Epithelial cell of proximal tubule (primary cell): ENCODE data around the gene IGSF3. TPM values are rescaled to one million over a fixed set of nuclear protein-coding genes. Genes with fewer than 3 reads are reported as not detected.

ENCODE experiments used
- DNase-seq: peaks from one replicate; pipeline ENCODE4 v3.0.0-alpha.2; 2011; ENCODE audit warnings: low read depth
- H3K4me3 ChIP-seq: 2 replicates; pipeline ENCODE4 v1.5.1; 2011; ENCODE audit warnings: low read depth, mild to moderate bottlenecking, low read length
- CTCF ChIP-seq: conservative IDR thresholded peaks from 2 replicates; pipeline ENCODE4 v1.5.1; 2012; ENCODE audit warnings: low read depth, mild to moderate bottlenecking, low read length
- total RNA-seq: library from RNA; depleted of rRNA; stranded (reverse); fragments of >200 nt; gene quantifications from 2 replicates; pipeline ENCODE4 v1.2.3, GENCODE V29; 2015

IGSF3 gene
- total RNA-seq, 1 donor from 2014 or later, result 21.4 TPM

DNA sequence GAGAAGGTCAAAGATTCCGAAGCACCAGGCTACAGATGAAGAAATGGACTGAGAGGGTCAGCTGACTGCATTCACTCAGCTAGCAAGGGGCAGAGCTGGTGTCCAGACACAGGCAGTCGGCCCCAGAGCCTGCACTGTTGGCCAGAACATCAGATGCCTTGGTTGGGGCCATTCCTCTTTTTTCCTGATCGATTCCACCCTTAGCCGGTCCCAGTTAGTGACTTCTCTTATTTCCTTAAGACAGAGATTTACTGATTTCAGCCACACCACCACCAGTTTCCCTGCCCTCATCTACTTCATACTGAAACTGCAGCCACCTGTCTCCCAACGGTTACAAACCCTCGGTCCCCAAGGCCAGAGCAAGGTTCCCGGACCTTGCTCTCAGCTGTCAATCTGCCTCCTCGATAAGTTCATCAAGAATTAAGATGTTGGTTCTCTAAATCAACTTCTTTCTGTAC is 108.2 kb downstream of the IGSF3 start:
- no peak overlapping the region for H3K4me3 ChIP-seq
- TF ChIP-seq CTCF, result no peak
- no peak for DNase-seq

- no peak for TF ChIP-seq CTCF
- no peak for DNase-seq
- no peak overlapping the region for H3K4me3 ChIP-seq
Observed at GRCh38 chr1:116558571-116558970, 109.0 kb downstream of the IGSF3 start.

DNA sequence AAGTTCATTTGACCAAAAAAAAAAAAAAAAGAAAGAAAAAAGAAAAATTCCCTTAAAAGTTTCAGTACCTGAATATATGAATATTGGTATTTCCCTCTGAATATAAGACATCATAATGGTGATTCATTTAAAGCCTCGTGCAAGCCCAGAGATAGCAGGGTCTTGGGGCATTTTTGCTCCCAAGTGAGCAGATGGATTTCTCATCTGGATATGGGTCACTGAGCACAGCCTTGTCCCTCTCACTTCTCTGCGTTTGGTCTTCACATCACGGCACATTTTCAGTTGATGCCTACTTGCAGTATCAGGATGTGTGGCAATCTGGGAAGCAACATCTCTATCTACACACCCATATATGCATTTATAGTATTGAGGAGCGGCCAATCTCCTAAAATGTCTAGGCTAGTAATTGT is 109.4 kb downstream of the IGSF3 start:
- TF ChIP-seq CTCF, result no peak
- no peak for DNase-seq
- H3K4me3 ChIP-seq, result no peak overlapping the region

DNA sequence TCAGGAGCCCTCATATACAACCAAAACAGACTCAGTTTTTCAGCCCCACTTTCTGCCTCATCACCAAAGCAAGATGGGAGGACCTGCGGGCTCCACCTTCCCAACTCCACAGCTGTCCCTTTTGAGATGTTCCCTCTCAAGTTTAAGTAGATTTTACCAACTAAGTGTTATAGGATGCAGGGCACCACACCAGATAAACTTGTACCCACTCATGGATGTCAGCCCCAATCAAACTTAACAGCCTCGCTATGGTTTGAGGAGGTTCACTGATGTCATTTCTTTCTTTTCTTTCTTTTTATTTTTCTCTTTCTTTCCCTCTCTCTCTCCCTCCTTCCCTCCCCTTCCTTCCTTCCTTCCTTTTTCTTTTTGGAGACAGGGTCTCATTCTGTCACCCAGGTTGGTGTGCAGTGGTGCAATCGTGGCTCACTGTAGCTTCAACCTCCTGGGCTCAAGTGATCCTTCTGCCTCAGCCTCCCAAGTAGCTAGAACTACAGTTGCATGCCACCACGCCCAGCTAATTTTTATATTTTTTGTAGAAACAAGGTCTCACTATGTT is 110.1 kb downstream of the IGSF3 start:
- TF ChIP-seq CTCF, result no peak
- no peak overlapping the region for H3K4me3 ChIP-seq
- DNase-seq, result no peak

GRCh38 chr1:116556289-116557006 is 111.1 kb downstream of the IGSF3 start:
- no peak for TF ChIP-seq CTCF
- H3K4me3 ChIP-seq, result no peak overlapping the region
- DNase-seq, result peak; percentile 92

DNA sequence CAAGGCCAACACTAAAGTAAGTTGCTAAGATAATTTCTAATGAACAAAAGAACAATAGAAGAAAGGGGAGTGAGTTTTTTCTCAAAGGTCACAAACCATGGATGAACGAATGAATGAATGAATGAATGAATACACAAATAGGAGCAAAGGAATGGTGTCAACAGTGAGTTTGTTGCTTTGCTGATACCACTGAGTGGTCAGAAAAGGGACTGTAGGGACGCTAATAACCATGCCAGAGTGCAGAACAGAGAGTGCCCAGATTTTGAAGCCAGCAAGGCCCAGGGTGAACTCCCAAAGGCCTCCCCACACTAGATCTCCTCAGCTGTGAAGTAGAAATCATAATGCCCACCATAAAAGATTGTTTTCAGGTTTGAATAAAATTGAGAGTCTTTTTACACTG is 112.6 kb downstream of the IGSF3 start:
- no peak for TF ChIP-seq CTCF
- DNase-seq, result no peak
- H3K4me3 ChIP-seq, result no peak overlapping the region
